Measurements from ENCODE around the gene MANBA. TPM values are rescaled to one million over a fixed set of nuclear protein-coding genes. Genes with fewer than 3 reads are reported as not detected.
"Not testable (repeated sequence)": the region's sequence is repeated elsewhere in the genome, so short reads cannot be mapped to it uniquely, and the experiment has no call there.

MANBA gene
- total RNA-seq, 2 experiments from 2014 or later, result 13.6 to 14.5 TPM

DNA sequence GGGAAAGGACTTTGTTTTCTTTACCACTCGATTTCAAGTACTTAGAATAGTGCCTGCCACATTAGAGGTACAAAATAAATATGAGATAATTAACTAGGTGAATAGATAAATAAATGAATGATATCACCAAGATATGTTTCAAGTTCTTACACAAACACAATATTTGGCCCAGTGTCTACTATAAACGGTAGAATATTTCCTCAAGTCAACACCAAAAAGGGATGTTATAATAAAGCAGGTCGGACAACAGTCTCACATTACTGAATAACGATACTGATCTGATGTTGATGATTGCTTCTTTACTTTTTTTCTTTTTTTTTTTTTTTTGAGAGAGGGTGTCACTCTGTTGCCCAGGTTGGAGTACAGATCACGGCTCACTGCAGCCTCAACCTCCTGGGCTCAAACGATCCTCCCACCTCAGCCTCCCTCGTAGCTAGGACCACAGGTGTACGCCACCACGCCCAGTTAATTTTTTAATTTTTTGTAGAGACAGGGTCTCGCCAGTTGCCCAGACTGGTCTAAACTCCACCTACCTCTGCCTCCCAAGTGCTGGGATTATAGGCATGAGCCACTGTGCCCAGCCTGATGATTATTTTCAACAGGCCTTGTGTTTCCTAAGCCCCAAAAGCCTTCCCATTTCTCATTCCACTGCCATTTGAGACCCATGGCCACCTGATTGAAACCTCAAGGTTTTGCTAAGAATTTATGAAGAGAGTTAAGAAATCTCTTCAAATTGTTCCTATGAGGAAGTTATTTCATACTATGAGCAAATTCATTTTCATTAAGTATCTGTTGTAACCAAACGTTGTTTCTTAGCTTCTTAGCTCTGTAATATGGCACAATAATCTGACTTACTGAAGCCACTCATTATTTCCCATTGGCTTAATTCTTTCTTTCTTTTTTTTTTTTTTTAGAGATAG is 2.3 kb downstream of the MANBA start:
- DNase-seq, result no peak
- Mint-ChIP-seq H3K27ac (no peak overlapping the region), H3K36me3 (ENCODE audit: low read depth) (peaks cover 23% of the 10 kb centered on the region), H3K4me3 (no peak overlapping the region), H3K9me3 (no peaks in the 10 kb centered on the region), H3K27me3 (peaks cover 2% of the 10 kb centered on the region), H3K4me1 (peaks cover 26% of the 10 kb centered on the region)
- ChIA-PET CTCF (interaction anchor here (0.6 to 0.7 kb wide), 3 partner anchors 65 to 297 kb away, joined by 3 to 5 read pairs (median 3); no protein-coding TSS in a partner anchor), POLR2A (interaction anchor here (0.9 kb wide), 1 partner anchor 22 kb away, joined by 3 read pairs; no protein-coding TSS in a partner anchor)

DNA sequence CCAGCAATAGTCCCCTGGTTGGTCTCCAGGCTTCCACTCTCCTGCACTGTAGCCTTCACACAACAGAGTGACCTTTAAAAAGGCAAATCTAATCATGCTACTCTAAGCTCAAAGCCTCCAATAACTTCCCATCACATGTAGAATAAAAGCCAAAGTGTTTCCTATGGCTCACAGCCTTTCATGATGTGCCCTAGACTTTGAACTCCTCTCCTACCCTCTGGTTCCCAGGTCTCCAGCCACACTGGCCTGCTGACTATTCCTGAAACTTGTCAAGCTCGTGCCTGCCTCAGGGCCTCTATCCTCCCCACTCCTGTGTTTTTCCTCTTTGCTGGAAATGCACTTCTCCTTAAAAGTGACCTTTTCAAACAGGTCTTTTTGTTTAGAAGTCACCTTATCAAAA is 3.1 kb downstream of the MANBA start:
- no peak for DNase-seq
- Mint-ChIP-seq H3K4me3 (no peak overlapping the region), H3K27me3 (peaks cover 2% of the 10 kb centered on the region), H3K9me3 (no peaks in the 10 kb centered on the region), H3K27ac (no peak overlapping the region), H3K4me1 (peaks cover 26% of the 10 kb centered on the region), H3K36me3 (ENCODE audit: low read depth) (peaks cover 23% of the 10 kb centered on the region)
- ChIA-PET CTCF (interaction anchor here (0.6 kb wide), 1 partner anchor 298 kb away, joined by 5 read pairs; no protein-coding TSS in a partner anchor), POLR2A (interaction anchor here (0.7 kb wide), 1 partner anchor 85 kb away, joined by 3 read pairs; no protein-coding TSS in a partner anchor)

DNA sequence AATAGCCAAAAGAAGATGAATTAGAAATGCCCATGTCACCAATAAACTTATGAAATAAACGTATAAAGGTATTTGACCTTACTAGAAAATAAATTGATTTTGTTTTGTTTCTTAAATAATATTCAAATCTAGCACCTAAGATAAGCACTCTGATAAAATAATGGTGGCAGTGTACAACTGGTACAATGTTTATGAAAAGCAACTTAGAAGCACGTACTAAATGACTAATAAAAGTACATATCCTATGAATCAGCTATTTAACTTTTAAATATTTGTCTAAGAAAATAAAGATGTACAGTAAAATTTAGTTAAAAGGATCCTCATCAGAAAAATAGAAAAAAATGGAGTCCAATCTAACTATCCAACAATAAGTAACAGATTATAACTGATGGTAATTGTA is 6.7 kb downstream of the MANBA start:
- ChIA-PET CTCF (interaction anchor here (0.7 to 1.7 kb wide), 2 partner anchors 7 to 34 kb away, joined by 3 to 5 read pairs; partner anchors contain the start of gene MANBA), POLR2A (no interaction called here)
- Mint-ChIP-seq H3K36me3 (ENCODE audit: low read depth) (peaks cover 14% of the 10 kb centered on the region), H3K4me1 (peaks cover 3% of the 10 kb centered on the region), H3K27me3 (no peaks in the 10 kb centered on the region), H3K27ac (no peak overlapping the region), H3K4me3 (no peak overlapping the region), H3K9me3 (no peaks in the 10 kb centered on the region)
- no peak for DNase-seq

DNA sequence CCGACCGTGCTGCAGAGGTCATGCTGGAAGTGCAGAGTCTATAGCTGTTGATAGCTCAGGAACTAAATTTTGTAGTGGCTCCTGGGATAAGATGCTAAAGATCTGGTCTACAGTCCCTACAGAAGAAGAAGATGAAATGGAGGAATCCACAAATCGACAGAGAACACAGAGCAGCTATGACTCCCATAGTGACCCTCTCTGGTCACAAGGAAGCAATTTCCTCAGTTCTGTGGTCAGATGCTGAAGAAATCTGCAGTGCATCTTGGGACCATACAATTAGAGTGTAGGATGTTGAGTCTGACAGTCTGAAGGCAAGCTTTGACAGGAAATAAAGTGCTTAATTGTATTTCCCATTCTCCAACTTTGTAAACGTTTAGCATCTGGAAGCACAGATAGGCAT is 8.8 kb downstream of the MANBA start:
- peaks cover 11% of the 10 kb centered on the region for H3K36me3 Mint-ChIP-seq (ENCODE audit: low read depth)
- CTCF ChIA-PET, result no interaction called here

DNA sequence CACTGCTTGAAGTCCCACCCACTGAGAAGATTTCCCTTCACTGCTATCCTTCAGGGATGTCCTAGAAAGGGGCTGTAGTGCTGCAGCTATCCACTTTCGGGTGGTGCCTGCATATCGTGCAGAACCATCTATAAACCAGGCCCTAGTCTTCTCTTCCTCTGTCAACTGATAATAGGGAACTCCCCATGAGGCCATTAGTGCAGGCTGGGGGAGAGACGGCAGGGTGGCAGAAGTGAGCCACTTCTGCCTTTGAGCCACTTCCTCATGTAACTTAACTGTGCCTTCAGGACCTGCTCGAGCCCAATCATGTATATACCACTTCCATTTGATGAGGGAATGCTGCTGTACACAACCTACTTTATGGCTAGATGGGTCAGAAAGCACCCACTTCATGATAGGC is 17.4 kb downstream of the MANBA start:
- DNase-seq, H3K27ac Mint-ChIP-seq, H3K9me3 Mint-ChIP-seq, CTCF ChIA-PET, H3K4me1 Mint-ChIP-seq, POLR2A ChIA-PET, H3K27me3 Mint-ChIP-seq, H3K4me3 Mint-ChIP-seq: not testable (repeated sequence)
- peaks cover 33% of the 10 kb centered on the region for H3K36me3 Mint-ChIP-seq (ENCODE audit: low read depth)

More for the DNA sequence above, 8.8 kb downstream of the MANBA start:
- POLR2A ChIA-PET, result no interaction called here
- H3K4me1 Mint-ChIP-seq, result no peaks in the 10 kb centered on the region
- no peak overlapping the region for H3K4me3 Mint-ChIP-seq
- H3K27me3 Mint-ChIP-seq, result no peaks in the 10 kb centered on the region
- H3K27ac Mint-ChIP-seq, result no peak overlapping the region
- no peak for DNase-seq
- H3K9me3 Mint-ChIP-seq, result no peaks in the 10 kb centered on the region

DNA sequence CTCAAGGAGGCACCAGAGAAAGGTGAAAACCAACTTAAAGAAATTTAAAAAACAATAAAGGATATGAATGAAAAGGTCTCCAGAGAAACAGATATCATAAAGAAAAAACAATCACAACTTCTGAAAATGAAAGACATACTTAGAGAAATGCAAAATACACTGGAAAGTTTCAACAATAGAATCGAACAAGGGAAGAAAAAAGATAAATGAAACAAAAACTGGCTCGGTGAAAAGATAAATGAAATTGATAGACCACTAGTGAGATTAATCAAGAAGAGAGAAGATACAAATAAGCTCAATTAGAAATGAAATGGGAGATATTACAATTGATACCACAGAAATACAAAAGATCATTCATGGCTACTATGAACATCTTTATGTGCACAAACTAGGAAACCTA is 22.0 kb downstream of the MANBA start:
- CTCF ChIA-PET, H3K27ac Mint-ChIP-seq, H3K27me3 Mint-ChIP-seq, H3K4me3 Mint-ChIP-seq, H3K9me3 Mint-ChIP-seq, DNase-seq, POLR2A ChIA-PET: not testable (repeated sequence)
- Mint-ChIP-seq H3K4me1 (peaks cover 16% of the 10 kb centered on the region), H3K36me3 (ENCODE audit: low read depth) (peaks cover 36% of the 10 kb centered on the region)

DNA sequence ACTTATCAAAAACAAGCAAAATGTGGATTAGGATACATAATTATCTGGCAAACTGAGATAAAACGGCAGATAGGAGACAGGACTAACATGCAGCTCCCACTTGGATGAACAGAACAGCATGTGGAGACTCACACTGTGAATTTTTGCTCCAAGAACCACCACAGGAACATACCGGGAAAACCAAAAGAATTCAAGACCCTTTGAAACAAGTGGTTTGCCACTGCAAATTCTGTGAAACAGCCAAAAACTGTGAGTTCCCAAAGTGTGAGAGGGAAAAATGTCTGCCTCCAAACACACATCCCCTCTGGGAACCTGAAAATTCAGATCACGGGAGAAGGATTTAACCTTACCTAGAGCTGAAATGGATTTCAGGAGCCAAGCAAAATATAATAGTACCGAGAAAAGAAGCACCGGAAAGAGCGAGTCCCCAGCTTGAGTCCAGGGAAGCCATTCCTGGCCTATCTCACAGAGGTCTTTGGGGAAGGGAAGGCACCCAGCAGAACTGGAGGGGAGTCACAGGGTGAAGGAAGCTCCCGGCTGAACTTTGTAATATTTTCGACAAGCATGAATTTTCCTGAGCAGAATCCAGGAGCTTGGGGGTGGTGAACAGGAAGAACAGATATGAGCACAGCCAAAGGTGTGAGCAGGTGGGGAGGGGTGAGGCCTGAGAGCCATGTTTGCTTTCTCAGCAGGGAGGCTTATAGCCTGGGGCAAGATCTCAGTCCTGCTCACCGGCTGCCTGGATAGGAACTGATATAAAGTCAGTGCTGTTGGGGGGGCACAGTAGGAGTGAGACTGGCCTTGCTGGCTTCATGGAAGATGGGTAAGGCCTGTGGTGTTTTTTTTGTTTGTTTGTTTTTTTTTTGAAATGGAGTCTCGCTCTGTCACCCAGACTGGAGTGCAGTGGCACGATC is 23.9 kb downstream of the MANBA start:
- Mint-ChIP-seq H3K36me3 (ENCODE audit: low read depth) (peaks cover 31% of the 10 kb centered on the region), H3K9me3 (peaks cover 7% of the 10 kb centered on the region)

DNA sequence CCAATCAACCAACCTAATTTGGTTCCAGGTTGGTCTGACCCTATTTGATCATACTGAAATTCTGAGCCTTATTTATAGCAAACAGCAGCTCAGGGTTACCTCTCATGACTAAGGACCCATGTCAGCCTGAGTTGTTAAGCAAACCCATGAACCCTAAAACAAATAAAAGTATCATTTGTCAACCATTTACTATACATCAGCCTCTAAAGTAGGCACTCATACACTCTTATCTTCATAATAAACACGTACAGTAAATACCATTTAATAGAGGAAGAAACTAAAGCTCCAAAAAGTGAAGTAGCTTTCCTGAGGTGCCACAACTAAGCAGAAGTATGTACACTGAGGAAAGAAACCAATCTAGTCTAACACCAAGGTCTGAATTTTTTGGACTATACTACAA is 25.2 kb downstream of the MANBA start:
- H3K27me3 Mint-ChIP-seq, result no peaks in the 10 kb centered on the region
- H3K27ac Mint-ChIP-seq, result no peak overlapping the region
- no peak overlapping the region for H3K4me3 Mint-ChIP-seq
- ChIA-PET POLR2A (no interaction called here), CTCF (interaction anchor here (1.1 kb wide), 1 partner anchor 13 kb away, joined by 3 read pairs; no protein-coding TSS in a partner anchor)
- peaks cover 35% of the 10 kb centered on the region for H3K36me3 Mint-ChIP-seq (ENCODE audit: low read depth)
- H3K4me1 Mint-ChIP-seq, result peaks cover 14% of the 10 kb centered on the region
- peaks cover 10% of the 10 kb centered on the region for H3K9me3 Mint-ChIP-seq
- no peak for DNase-seq

More for the DNA sequence above, 23.9 kb downstream of the MANBA start:
- H3K27ac Mint-ChIP-seq, result no peak overlapping the region
- ChIA-PET CTCF (no interaction called here), POLR2A (interaction anchor here (1.1 kb wide), 1 partner anchor 150 kb away, joined by 3 read pairs; no protein-coding TSS in a partner anchor)
- no peaks in the 10 kb centered on the region for H3K27me3 Mint-ChIP-seq
- no peak for DNase-seq
- no peak overlapping the region for H3K4me3 Mint-ChIP-seq
- H3K4me1 Mint-ChIP-seq, result peaks cover 16% of the 10 kb centered on the region

DNA sequence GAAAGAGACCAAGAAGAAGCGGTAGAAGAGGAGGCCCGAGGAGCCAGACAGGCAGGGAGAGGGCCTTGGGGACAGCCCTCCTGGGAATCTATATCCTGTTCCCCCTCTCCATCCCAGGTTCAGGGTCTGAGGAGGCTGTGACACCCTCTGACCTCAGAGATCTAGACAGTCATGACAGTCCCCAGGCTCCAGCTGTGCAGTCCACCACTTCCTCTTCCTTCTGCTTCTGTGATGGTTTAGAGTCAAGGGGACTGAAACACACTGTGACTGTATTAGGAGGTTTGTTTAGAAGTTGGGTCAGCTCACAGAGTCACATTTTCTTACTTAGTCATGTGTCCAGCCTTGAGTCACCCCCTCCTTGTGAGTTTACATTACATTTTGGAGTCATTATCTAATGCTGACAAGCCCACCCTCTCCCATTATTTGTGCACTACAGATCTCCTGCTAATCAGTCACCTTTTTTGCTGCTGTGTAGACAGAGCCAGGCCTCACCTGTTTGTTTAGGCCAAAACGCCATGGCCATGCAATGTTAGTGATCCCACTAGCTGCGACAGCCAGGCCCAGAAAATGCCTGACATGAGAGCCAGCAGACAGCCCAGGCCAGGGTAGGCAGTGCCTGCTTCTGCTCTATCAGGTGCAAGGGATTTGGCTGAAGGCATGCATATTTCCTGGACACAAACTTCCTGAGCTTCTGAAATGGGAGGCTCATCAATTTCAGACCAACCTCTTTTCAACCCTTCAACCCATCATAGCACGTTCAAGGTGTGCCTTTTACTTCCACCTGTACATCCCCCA is 26.0 kb downstream of the MANBA start:
- CTCF ChIA-PET, result no interaction called here
- POLR2A ChIA-PET, result no interaction called here
- no peaks in the 10 kb centered on the region for H3K27me3 Mint-ChIP-seq

DNA sequence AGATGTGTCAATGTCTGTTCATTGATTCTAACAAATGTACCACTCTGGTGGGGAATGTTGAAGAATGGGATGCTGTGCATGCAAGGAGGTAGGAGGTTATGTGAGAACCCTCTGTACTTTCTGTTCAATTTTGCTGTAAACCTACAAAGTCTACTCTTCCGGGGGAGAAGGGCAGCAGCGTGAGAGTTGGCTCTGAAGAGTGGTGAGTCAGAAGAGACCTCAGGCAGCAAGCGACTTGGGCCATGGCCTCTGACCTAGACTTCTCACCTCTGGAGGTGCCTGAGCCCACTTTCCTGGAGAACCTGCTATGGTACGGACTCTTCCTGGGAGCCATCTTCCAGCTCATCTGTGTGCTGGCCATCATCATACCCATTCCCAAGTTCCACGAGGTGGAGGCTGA is 26.7 kb downstream of the MANBA start:
- Mint-ChIP-seq H3K36me3 (ENCODE audit: low read depth) (peaks cover 34% of the 10 kb centered on the region), H3K9me3 (peaks cover 15% of the 10 kb centered on the region), H3K27me3 (no peaks in the 10 kb centered on the region), H3K27ac (no peak overlapping the region), H3K4me3 (no peak overlapping the region), H3K4me1 (peaks cover 14% of the 10 kb centered on the region)
- ChIA-PET CTCF (no interaction called here), POLR2A (no interaction called here)
- DNase-seq, result no peak

More for the DNA sequence above, 26.0 kb downstream of the MANBA start:
- peak; percentile 40 for DNase-seq
- H3K9me3 Mint-ChIP-seq, result peaks cover 15% of the 10 kb centered on the region
- no peak overlapping the region for H3K4me3 Mint-ChIP-seq
- H3K36me3 Mint-ChIP-seq (ENCODE audit: low read depth), result peaks cover 33% of the 10 kb centered on the region
- peak overlapping the region; percentile 47 for H3K27ac Mint-ChIP-seq
- H3K4me1 Mint-ChIP-seq, result peaks cover 14% of the 10 kb centered on the region

DNA sequence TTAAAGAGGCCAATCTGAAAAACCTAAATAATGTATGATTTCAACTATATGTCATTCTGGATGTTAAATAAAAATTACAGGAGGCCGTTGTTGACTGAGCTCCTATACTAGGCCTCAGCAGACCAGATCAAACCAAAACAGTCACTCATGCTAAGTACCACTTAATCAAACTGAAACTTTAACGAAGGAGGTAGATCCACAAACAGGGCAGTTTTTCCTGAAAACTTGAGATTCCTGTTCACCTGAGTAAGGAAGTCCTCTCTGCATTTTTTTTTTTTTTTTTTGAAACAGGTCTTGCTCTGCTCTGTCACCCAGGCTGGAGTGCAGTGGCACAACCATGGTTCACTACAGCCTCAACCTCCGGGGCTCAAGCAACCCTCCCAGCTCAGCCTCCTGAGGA is 27.7 kb downstream of the MANBA start:
- ChIA-PET CTCF (no interaction called here), POLR2A (no interaction called here)

DNA sequence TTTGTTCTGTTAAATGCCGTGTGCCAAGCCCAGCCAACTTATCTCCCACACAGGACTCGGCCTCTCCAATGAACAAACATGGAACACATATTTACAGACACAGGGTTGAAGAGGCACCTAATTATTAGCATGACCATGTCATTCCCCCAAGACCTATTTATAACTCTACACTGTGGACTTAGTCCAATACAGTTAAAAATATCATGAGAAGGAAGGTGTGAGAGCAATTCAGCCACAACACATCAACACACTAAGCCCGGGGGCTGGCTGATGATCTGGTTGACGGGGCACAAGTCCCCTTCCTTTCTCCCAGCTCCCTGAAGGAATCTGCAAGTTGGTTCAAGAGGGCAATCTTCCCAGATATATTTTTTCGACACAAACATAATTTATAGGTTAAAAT is 28.1 kb downstream of the MANBA start:
- Mint-ChIP-seq H3K27me3 (no peaks in the 10 kb centered on the region), H3K4me3 (no peak overlapping the region), H3K9me3 (peaks cover 12% of the 10 kb centered on the region), H3K36me3 (ENCODE audit: low read depth) (peaks cover 23% of the 10 kb centered on the region), H3K4me1 (peaks cover 14% of the 10 kb centered on the region), H3K27ac (no peak overlapping the region)
- POLR2A ChIA-PET, result no interaction called here
- CTCF ChIA-PET, result no interaction called here
- no peak for DNase-seq

More for the DNA sequence above, 27.7 kb downstream of the MANBA start:
- Mint-ChIP-seq H3K4me3 (no peak overlapping the region), H3K9me3 (peaks cover 12% of the 10 kb centered on the region), H3K27me3 (no peaks in the 10 kb centered on the region), H3K36me3 (ENCODE audit: low read depth) (peaks cover 24% of the 10 kb centered on the region), H3K27ac (no peak overlapping the region), H3K4me1 (peaks cover 14% of the 10 kb centered on the region)
- no peak for DNase-seq
